Measurements from ENCODE around the gene TOX3. TPM values are rescaled to one million over a fixed set of nuclear protein-coding genes. Genes with fewer than 3 reads are reported as not detected.

Gene TOX3
- total and polyA plus RNA-seq, 2 donors (not counting 3 experiments of a cell fraction or from before 2014, with no cell fraction given) = not detected

- dilution Hi-C loops (cut with MboI; ENCODE audit: extremely low pct_ligation_motif_present, low sequenced_read_pairs) = no loop called here
- Histone ChIP-seq H3K79me2 (ENCODE audit: control insufficient read depth, insufficient read depth, low read length) (no peaks in the 10 kb centered on the region), H3K27me3 (ENCODE audit: control insufficient read depth in 2 of 2, insufficient read depth in 2 of 2, low read length in 2 of 2) (no peaks in the 10 kb centered on the region), H3K4me1 (ENCODE audit: control insufficient read depth, extremely low read depth, insufficient read depth, low read length) (no peaks in the 10 kb centered on the region), H3K4me2 (ENCODE audit: insufficient read depth, low read length) (no peak overlapping the region), H2AFZ (ENCODE audit: low read depth, low read length) (no peak overlapping the region), H3K9ac (replicated peaks; ENCODE audit: extremely low read depth, insufficient read depth, low read length) (no peak overlapping the region), H3K36me3 (ENCODE audit: control insufficient read depth in 2 of 2, extremely low read depth in 1 of 2, insufficient read depth in 2 of 2, low read length in 2 of 2) (no peaks in the 10 kb centered on the region), H3K4me3 (replicated peaks in 1 of 3; ENCODE audit: insufficient read depth in 1 of 3, low read depth in 1 of 3, low read length in 3 of 3) (no peak overlapping the region), H3K9me1 (replicated peaks; ENCODE audit: control insufficient read depth, extremely low read depth, insufficient read depth, low read length) (no peaks in the 10 kb centered on the region), H4K20me1 (replicated peaks; ENCODE audit: control insufficient read depth, extremely low read depth, insufficient read depth, low read length) (no peaks in the 10 kb centered on the region), H3K27ac (ENCODE audit: insufficient read depth, low read depth, low read length) (no peak overlapping the region), H3K9me3 (replicated peaks; ENCODE audit: control insufficient read depth, insufficient read depth, low read length) (peaks cover under 1% of the 10 kb centered on the region)
- CTCF ChIA-PET = no interaction called here
- intact Hi-C loops (cut with micrococcal nuclease) = no loop called here
- POLR2A ChIA-PET = no interaction called here
- BruUV-seq (replicated peaks) = no TSS peak
- FAIRE-seq (no peak), DNase-seq (ENCODE audit: low read depth, low spot score) (no peak)
- TF ChIP-seq MAX (IDR thresholded peaks at IDR 0.05; ENCODE audit: insufficient read depth, insufficient read length) = no peak
- TF ChIP-seq FOS (IDR thresholded peaks at IDR 0.05; ENCODE audit: borderline replicate concordance, insufficient read depth, low read length) = no peak
- no peak for TF ChIP-seq JUN (IDR thresholded peaks at IDR 0.05; ENCODE audit: borderline replicate concordance, insufficient read depth, insufficient read length, low read depth)
- TF ChIP-seq POLR2AphosphoS5 (IDR thresholded peaks at IDR 0.05; ENCODE audit: insufficient read depth, low read depth, low read length) = no peak
- TF ChIP-seq EZH2 (IDR thresholded peaks at IDR 0.05; ENCODE audit: borderline replicate concordance, low read depth, low read length, severe bottlenecking) = no peak
- TF ChIP-seq GATA2 (IDR thresholded peaks at IDR 0.05; ENCODE audit: insufficient read depth, insufficient read length, low read depth, low read length) = no peak
Observed at GRCh38 chr16:52469091-52469490, 77.9 kb downstream of the TOX3 start.

GRCh38 chr16:52467753-52468152, 79.2 kb downstream of the TOX3 start:
- H3K4me3 ChIP-seq (replicated peaks in 1 of 3; ENCODE audit: insufficient read depth in 1 of 3, low read depth in 1 of 3, low read length in 3 of 3) = no peak overlapping the region
- TF ChIP-seq POLR2A (IDR thresholded peaks at IDR 0.05; ENCODE audit: low read depth, low read length) (no peak), FOS (IDR thresholded peaks at IDR 0.05; ENCODE audit: borderline replicate concordance, insufficient read depth, low read length) (no peak), EZH2 (IDR thresholded peaks at IDR 0.05; ENCODE audit: borderline replicate concordance, low read depth, low read length, severe bottlenecking) (no peak), MAX (IDR thresholded peaks at IDR 0.05; ENCODE audit: insufficient read depth, insufficient read length) (no peak), CTCF (IDR thresholded peaks at IDR 0.05; ENCODE audit: extremely low read depth in 1 of 2, insufficient read depth in 1 of 2, low read depth in 1 of 2, low read length in 2 of 2) (no peak), GATA2 (IDR thresholded peaks at IDR 0.05; ENCODE audit: insufficient read depth, insufficient read length, low read depth, low read length) (no peak), JUN (IDR thresholded peaks at IDR 0.05; ENCODE audit: borderline replicate concordance, insufficient read depth, insufficient read length, low read depth) (no peak), POLR2AphosphoS5 (IDR thresholded peaks at IDR 0.05; ENCODE audit: insufficient read depth, low read depth, low read length) (no peak), MYC (IDR thresholded peaks at IDR 0.05; ENCODE audit: low read depth, low read length) (no peak)
- ChIA-PET CTCF (no interaction called here), POLR2A (no interaction called here)
- no peaks in the 10 kb centered on the region for H3K27me3 ChIP-seq (ENCODE audit: control insufficient read depth in 2 of 2, insufficient read depth in 2 of 2, low read length in 2 of 2)
- H3K9ac ChIP-seq (replicated peaks; ENCODE audit: extremely low read depth, insufficient read depth, low read length) = no peak overlapping the region
- no peak for FAIRE-seq
- no peak for DNase-seq (ENCODE audit: low read depth, low spot score)
- no peaks in the 10 kb centered on the region for H3K4me1 ChIP-seq (ENCODE audit: control insufficient read depth, extremely low read depth, insufficient read depth, low read length)
- H3K4me2 ChIP-seq (ENCODE audit: insufficient read depth, low read length) = no peak overlapping the region
- dilution Hi-C loops (cut with MboI; ENCODE audit: extremely low pct_ligation_motif_present, low sequenced_read_pairs) = no loop called here
- H2AFZ ChIP-seq (ENCODE audit: low read depth, low read length) = no peak overlapping the region
- H3K27ac ChIP-seq (ENCODE audit: insufficient read depth, low read depth, low read length) = no peak overlapping the region
- no peaks in the 10 kb centered on the region for H3K9me3 ChIP-seq (replicated peaks; ENCODE audit: control insufficient read depth, insufficient read depth, low read length)
- H3K79me2 ChIP-seq (ENCODE audit: control insufficient read depth, insufficient read depth, low read length) = no peaks in the 10 kb centered on the region
- intact Hi-C loops (cut with micrococcal nuclease) = no loop called here
- H3K9me1 ChIP-seq (replicated peaks; ENCODE audit: control insufficient read depth, extremely low read depth, insufficient read depth, low read length) = no peaks in the 10 kb centered on the region
- no peaks in the 10 kb centered on the region for H4K20me1 ChIP-seq (replicated peaks; ENCODE audit: control insufficient read depth, extremely low read depth, insufficient read depth, low read length)
- no peaks in the 10 kb centered on the region for H3K36me3 ChIP-seq (ENCODE audit: control insufficient read depth in 2 of 2, extremely low read depth in 1 of 2, insufficient read depth in 2 of 2, low read length in 2 of 2)
- BruUV-seq (replicated peaks) = no TSS peak
